ENCODE measurements around the gene TEAD1. TPM values are rescaled to one million over a fixed set of nuclear protein-coding genes. Genes with fewer than 3 reads are reported as not detected.

TEAD1 gene
- polyA plus RNA-seq, 1 donor from 2014 or later = 12.2 TPM

GRCh38 chr11:12786891-12787290 is 112.7 kb downstream of the TEAD1 start:
- H3K4me3 ChIP-seq (ENCODE audit: low read length) = no peak overlapping the region
- H3F3A ChIP-seq (ENCODE audit: insufficient read depth, low read length, poor library complexity, severe bottlenecking) = no peaks in the 10 kb centered on the region
- H3K9ac ChIP-seq (ENCODE audit: low read length) = no peak overlapping the region
- H3K9me3 ChIP-seq (ENCODE audit: low read length) = no peaks in the 10 kb centered on the region
- no peaks in the 10 kb centered on the region for H3K27me3 ChIP-seq (ENCODE audit: insufficient read depth, low read depth, low read length)
- H2AFZ ChIP-seq (ENCODE audit: low read depth, low read length) = no peak overlapping the region
- H3K4me2 ChIP-seq (ENCODE audit: low read length) = no peak overlapping the region
- no peak for TF ChIP-seq SMC3 (conservative IDR thresholded peaks at IDR 0.05; ENCODE audit: poor library complexity)
- TF ChIP-seq RAD21 (conservative IDR thresholded peaks at IDR 0.05) = no peak
- TF ChIP-seq EP300 (conservative IDR thresholded peaks at IDR 0.05; ENCODE audit: poor library complexity, severe bottlenecking) = no peak
- no peak for TF ChIP-seq TAF1 (IDR thresholded peaks at IDR 0.05; ENCODE audit: low read depth)
- H3K9me2 ChIP-seq (ENCODE audit: insufficient read depth, low read length) = no peaks in the 10 kb centered on the region
- H3K36me3 ChIP-seq (ENCODE audit: insufficient read depth, low read length) = no peaks in the 10 kb centered on the region
- no peak overlapping the region for H3K27ac ChIP-seq (ENCODE audit: low read length)
- peaks cover 5% of the 10 kb centered on the region for H3K79me2 ChIP-seq (replicated peaks; ENCODE audit: insufficient read depth, low read length)
- no peaks in the 10 kb centered on the region for H4K20me1 ChIP-seq (ENCODE audit: insufficient read depth)

DNA sequence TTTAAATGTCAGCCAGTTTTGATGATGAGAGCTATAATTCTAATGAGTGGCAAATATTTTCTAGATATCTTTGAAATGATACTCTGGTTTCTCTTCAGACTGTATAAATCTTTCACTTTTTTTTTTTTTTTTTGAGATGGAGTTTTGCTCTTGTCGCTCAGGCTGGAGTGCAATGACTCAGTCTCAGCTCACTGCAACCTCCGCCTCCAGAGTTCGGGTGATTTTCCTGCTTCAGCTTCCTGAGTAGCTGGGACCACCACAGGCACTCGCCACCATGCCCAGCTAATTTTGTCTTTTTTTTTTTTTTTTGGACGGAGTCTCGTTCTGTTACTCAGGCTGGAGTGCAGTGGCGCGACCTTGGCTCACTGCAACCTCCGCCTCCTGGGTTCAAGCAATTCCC is 113.6 kb downstream of the TEAD1 start:
- H3K9me2 ChIP-seq (ENCODE audit: insufficient read depth, low read length) = no peaks in the 10 kb centered on the region
- no peak overlapping the region for H3K4me2 ChIP-seq (ENCODE audit: low read length)
- H3K79me2 ChIP-seq (replicated peaks; ENCODE audit: insufficient read depth, low read length) = peaks cover 7% of the 10 kb centered on the region
- H3K27me3 ChIP-seq (ENCODE audit: insufficient read depth, low read depth, low read length) = no peaks in the 10 kb centered on the region
- no peak overlapping the region for H3K4me3 ChIP-seq (ENCODE audit: low read length)
- no peaks in the 10 kb centered on the region for H4K20me1 ChIP-seq (ENCODE audit: insufficient read depth)
- H3F3A ChIP-seq (ENCODE audit: insufficient read depth, low read length, poor library complexity, severe bottlenecking) = no peaks in the 10 kb centered on the region
- no peak overlapping the region for H3K27ac ChIP-seq (ENCODE audit: low read length)
- no peak overlapping the region for H3K9ac ChIP-seq (ENCODE audit: low read length)
- H3K36me3 ChIP-seq (ENCODE audit: insufficient read depth, low read length) = no peaks in the 10 kb centered on the region
- H3K9me3 ChIP-seq (ENCODE audit: low read length) = no peaks in the 10 kb centered on the region
- no peak overlapping the region for H2AFZ ChIP-seq (ENCODE audit: low read depth, low read length)
- no peak for TF ChIP-seq EZH2 (IDR thresholded peaks at IDR 0.05; ENCODE audit: borderline replicate concordance, insufficient read depth, low read length, poor library complexity, severe bottlenecking)
- no peak for TF ChIP-seq TAF1 (IDR thresholded peaks at IDR 0.05; ENCODE audit: low read depth)
- no peak for TF ChIP-seq MXI1 (conservative IDR thresholded peaks at IDR 0.05; ENCODE audit: poor library complexity, severe bottlenecking)
- no peak for TF ChIP-seq RAD21 (conservative IDR thresholded peaks at IDR 0.05)
- no peak for TF ChIP-seq EP300 (conservative IDR thresholded peaks at IDR 0.05; ENCODE audit: poor library complexity, severe bottlenecking)
- no peak for TF ChIP-seq POLR2AphosphoS5 (IDR thresholded peaks at IDR 0.05)
- TF ChIP-seq, protein P1, sequence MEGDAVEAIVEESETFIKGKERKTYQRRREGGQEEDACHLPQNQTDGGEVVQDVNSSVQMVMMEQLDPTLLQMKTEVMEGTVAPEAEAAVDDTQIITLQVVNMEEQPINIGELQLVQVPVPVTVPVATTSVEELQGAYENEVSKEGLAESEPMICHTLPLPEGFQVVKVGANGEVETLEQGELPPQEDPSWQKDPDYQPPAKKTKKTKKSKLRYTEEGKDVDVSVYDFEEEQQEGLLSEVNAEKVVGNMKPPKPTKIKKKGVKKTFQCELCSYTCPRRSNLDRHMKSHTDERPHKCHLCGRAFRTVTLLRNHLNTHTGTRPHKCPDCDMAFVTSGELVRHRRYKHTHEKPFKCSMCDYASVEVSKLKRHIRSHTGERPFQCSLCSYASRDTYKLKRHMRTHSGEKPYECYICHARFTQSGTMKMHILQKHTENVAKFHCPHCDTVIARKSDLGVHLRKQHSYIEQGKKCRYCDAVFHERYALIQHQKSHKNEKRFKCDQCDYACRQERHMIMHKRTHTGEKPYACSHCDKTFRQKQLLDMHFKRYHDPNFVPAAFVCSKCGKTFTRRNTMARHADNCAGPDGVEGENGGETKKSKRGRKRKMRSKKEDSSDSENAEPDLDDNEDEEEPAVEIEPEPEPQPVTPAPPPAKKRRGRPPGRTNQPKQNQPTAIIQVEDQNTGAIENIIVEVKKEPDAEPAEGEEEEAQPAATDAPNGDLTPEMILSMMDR (IDR thresholded peaks at IDR 0.05; ENCODE audit: poor library complexity, severe bottlenecking) = no peak
- TF ChIP-seq, protein P2, sequence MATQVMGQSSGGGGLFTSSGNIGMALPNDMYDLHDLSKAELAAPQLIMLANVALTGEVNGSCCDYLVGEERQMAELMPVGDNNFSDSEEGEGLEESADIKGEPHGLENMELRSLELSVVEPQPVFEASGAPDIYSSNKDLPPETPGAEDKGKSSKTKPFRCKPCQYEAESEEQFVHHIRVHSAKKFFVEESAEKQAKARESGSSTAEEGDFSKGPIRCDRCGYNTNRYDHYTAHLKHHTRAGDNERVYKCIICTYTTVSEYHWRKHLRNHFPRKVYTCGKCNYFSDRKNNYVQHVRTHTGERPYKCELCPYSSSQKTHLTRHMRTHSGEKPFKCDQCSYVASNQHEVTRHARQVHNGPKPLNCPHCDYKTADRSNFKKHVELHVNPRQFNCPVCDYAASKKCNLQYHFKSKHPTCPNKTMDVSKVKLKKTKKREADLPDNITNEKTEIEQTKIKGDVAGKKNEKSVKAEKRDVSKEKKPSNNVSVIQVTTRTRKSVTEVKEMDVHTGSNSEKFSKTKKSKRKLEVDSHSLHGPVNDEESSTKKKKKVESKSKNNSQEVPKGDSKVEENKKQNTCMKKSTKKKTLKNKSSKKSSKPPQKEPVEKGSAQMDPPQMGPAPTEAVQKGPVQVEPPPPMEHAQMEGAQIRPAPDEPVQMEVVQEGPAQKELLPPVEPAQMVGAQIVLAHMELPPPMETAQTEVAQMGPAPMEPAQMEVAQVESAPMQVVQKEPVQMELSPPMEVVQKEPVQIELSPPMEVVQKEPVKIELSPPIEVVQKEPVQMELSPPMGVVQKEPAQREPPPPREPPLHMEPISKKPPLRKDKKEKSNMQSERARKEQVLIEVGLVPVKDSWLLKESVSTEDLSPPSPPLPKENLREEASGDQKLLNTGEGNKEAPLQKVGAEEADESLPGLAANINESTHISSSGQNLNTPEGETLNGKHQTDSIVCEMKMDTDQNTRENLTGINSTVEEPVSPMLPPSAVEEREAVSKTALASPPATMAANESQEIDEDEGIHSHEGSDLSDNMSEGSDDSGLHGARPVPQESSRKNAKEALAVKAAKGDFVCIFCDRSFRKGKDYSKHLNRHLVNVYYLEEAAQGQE (IDR thresholded peaks at IDR 0.05; ENCODE audit: borderline replicate concordance) = no peak
- no peak for TF ChIP-seq SMC3 (conservative IDR thresholded peaks at IDR 0.05; ENCODE audit: poor library complexity)

All from neural cell (in vitro differentiated cells).